NCI-H1048 (cell line): ENCODE results near the gene PCDHGA2.
"Not testable (repeated sequence)": the region's sequence is repeated elsewhere in the genome, so short reads cannot be mapped to it uniquely, and the experiment has no call there.

ENCODE experiments used
- DNase-seq: peaks from one replicate; lab custom pipeline; 2025; lab: John Stamatoyannopoulos, UW

PCDHGA2 gene

DNA sequence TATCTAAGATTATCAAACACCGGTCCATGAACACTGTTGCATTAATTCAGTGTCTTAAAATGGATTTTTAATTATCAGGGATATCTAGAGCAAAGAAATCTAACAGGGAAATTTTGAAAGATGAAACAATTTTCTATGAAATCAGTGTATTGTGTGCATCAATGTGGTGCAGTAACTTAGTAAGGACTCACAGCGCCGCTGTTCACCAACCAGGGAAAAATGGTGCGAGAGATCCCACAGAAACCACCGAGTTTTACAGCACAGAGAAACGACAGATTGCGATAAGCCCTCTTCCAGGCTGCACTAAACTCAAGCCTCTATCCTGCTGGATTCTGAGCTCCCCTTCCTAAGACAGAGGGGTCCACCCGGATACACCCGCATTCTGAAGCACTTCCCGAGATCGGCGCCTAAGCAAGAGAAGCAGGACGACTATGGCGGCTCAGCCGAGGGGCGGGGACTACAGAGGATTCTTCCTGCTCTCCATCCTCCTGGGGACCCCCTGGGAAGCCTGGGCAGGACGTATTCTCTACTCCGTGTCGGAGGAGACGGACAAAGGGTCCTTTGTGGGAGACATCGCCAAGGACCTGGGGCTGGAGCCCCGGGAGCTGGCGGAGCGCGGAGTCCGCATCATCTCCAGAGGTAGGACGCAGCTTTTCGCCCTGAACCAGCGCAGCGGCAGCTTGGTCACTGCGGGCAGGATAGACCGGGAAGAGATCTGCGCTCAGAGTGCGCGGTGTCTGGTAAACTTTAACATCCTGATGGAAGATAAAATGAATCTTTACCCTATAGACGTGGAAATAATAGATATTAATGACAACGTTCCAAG lies 44.1 kb downstream of the PCDHGA2 start, which contains the start of gene PCDHGA7:
Gene PCDHGA7, plus strand, starts transcription at position 274 of the 826 bp plus-strand sequence. Its CDS starts 158 bp downstream, at position 432.
- DNase-seq, result no peak

DNA sequence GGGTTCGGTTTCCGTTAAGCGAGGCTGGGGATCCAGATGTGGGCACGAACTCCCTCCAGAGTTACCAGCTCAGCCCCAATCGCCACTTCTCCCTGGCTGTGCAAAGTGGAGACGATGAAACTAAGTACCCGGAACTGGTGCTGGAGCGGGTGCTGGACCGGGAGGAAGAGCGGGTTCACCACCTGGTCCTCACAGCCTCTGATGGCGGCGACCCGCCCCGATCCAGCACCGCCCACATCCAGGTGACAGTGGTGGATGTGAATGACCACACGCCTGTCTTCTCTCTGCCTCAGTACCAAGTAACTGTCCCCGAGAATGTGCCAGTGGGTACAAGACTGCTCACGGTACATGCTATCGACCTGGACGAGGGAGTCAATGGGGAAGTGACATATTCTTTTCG lies 44.8 kb downstream of the PCDHGA2 start:
- no peak for DNase-seq

DNA sequence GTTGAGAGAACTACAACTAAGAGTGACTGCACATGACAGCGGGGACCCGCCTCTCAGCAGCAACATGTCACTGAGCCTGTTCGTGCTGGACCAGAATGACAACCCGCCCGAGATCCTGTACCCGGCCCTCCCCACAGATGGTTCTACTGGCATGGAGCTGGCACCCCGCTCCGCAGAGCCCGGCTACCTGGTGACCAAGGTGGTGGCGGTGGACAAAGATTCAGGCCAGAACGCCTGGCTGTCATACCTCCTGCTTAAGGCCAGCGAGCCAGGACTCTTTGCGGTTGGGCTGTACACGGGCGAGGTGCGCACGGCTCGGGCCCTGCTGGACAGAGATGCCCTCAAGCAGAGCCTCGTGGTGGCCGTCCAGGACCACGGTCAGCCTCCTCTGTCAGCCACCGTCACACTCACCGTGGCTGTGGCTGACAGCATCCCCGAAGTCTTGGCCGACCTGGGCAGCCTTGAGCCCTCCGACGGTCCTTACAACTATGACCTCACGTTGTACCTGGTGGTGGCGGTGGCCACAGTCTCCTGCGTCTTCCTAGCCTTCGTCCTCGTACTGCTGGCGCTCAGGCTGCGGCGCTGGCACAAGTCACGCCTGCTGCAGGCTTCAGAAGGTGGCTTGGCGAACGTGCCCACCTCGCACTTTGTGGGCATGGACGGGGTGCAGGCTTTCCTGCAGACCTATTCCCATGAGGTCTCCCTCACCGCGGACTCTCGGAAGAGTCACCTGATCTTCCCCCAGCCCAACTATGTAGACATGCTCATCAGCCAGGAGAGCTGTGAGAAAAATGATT lies 46.1 kb downstream of the PCDHGA2 start:
- no peak for DNase-seq

DNA sequence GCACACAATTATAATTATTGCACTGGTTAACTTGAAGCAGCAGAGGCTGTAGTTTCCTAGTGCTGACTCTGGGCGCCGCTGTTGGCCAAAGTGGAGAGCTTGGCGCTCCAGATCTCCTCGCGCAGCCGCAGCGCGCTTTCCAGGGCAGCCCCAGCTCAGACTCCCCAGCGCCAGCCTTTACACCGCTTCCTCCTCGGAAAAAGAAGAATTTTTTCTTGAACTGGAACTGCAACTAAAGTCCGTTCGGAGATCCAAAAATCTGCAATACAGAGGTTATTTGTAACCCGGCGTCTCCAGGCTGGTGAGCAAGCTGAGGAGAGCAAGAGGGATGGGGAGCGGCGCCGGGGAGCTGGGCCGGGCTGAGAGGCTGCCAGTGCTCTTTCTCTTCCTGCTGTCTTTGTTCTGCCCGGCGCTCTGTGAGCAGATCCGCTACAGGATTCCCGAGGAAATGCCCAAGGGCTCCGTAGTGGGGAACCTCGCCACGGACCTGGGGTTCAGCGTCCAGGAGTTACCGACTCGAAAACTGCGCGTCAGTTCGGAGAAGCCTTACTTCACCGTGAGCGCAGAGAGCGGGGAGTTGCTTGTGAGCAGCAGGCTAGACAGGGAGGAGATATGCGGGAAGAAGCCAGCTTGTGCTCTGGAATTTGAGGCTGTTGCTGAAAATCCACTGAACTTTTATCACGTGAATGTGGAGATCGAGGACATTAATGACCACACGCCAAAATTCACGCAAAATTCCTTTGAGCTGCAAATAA lies 49.2 kb downstream of the PCDHGA2 start, which contains the start of gene PCDHGB4:
Gene PCDHGB4, plus strand, starts transcription at position 142 of the 755 bp plus-strand sequence. Its CDS starts 187 bp downstream, at position 329.
- not testable (repeated sequence) for DNase-seq

DNA sequence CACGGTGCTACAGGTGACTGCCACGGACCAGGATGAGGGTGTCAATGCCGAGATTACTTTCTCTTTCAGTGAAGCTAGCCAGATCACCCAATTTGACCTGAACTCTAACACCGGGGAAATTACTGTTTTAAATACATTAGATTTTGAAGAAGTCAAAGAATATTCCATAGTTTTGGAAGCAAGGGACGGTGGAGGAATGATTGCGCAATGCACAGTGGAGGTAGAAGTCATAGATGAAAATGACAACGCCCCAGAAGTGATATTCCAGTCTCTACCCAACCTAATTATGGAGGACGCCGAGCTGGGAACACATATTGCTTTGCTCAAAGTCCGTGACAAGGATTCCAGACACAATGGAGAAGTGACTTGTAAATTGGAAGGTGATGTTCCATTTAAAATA lies 50.1 kb downstream of the PCDHGA2 start:
- no peak for DNase-seq

DNA sequence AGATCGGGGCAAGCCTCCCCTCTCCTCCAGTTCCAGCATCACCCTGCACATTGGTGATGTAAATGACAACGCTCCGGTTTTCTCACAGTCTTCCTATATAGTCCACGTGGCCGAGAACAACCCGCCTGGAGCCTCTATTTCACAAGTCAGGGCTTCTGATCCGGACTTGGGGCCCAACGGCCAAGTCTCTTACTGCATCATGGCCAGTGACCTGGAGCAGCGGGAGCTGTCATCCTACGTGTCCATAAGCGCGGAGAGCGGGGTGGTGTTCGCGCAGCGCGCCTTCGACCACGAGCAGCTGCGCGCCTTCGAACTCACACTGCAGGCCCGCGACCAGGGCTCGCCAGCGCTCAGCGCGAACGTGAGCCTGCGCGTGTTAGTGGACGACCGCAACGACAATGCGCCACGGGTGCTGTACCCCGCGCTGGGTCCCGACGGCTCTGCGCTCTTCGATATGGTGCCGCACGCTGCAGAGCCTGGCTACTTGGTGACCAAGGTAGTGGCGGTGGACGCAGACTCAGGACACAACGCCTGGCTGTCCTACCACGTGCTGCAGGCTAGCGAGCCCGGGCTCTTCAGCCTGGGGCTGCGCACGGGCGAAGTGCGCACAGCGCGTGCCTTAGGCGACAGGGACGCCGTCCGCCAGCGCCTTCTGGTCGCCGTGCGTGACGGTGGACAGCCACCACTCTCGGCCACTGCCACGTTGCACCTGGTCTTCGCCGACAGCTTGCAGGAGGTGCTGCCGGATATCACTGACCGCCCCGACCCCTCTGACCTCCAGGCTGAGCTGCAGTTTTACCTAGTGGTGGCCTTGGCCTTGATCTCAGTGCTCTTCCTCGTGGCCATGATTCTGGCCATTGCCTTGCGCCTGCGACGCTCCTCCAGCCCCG lies 50.8 kb downstream of the PCDHGA2 start:
- DNase-seq, result no peak

DNA sequence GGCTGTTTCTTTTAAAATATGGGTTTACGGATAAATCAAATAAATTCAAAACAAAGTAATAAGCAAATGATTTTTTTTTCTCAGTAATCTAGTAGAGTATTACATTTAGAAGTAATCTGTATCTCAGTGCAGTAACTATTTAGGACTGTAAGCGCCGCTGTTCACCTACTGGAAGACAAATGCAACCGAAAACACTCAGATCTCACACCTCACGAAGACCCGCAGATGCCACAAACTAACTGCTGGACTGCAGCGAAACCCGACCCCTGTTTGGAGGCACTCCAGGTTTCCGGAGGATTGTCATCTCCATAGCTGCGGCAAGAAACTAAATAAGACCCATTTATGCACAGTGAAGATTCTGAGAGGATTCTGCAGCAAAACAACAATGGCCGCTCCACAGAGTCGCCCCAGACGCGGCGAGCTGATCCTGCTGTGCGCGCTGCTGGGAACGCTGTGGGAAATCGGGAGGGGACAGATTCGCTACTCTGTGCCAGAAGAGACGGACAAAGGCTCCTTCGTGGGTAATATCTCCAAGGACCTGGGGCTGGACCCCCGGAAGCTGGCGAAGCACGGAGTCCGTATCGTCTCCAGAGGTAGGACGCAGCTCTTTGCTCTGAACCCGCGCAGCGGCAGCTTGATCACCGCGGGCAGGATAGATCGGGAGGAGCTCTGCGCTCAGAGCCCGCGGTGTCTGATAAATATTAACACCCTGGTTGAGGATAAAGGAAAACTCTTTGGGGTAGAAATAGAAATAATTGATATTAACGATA lies 54.1 kb downstream of the PCDHGA2 start, which contains the start of gene PCDHGA8:
Gene PCDHGA8, plus strand, starts transcription at position 205 of the 770 bp plus-strand sequence. Its CDS starts 181 bp downstream, at position 386.
- no peak for DNase-seq
